HG02798 (cell line): Measurements from ENCODE around the gene SPATA1.
"Not testable (repeated sequence)": the region's sequence is repeated elsewhere in the genome, so short reads cannot be mapped to it uniquely, and the experiment has no call there.

Experiments used
- ATAC-seq: cut with Tn5 transposase; IDR thresholded peaks from one replicate; pipeline ENCODE4 v1.9.1; 2021; ENCODE audit warnings: mild to moderate bottlenecking; ENCODE audit not compliant: unreplicated experiment, poor library complexity

Gene SPATA1

GRCh38 chr1:84506002-84506728 is at the start of gene SPATA1, which contains the start of gene GNG5:
Gene SPATA1 (plus strand): TSS chr1:84506386. CDS start chr1:84516360, 9,974 bp downstream.
Gene GNG5 (minus strand): TSS chr1:84506581. CDS start chr1:84506091, 490 bp downstream.
- peak; percentile 85 for ATAC-seq

- no peak for ATAC-seq
These were observed 44.1 kb upstream of the SPATA1 start for GRCh38 chr1:84462118-84462517.

GRCh38 chr1:84467298-84467697 is 38.9 kb upstream of the SPATA1 start:
- ATAC-seq = no peak

- no peak for ATAC-seq
These were observed 30.0 kb upstream of the SPATA1 start for GRCh38 chr1:84476225-84476624.

- peak; percentile 97 for ATAC-seq
These were observed 27.0 kb upstream of the SPATA1 start, which contains the start of gene RPF1 for GRCh38 chr1:84478876-84479868. Gene RPF1 (plus strand): TSS chr1:84479266. CDS start chr1:84479282, 16 bp downstream.

- ATAC-seq = no peak
These were observed 26.2 kb upstream of the SPATA1 start for GRCh38 chr1:84479998-84480397.

GRCh38 chr1:84480650-84481049 is 25.5 kb upstream of the SPATA1 start:
- ATAC-seq = no peak

GRCh38 chr1:84481317-84481716 is 24.9 kb upstream of the SPATA1 start:
- no peak for ATAC-seq

- no peak for ATAC-seq
These were observed 18.1 kb upstream of the SPATA1 start for GRCh38 chr1:84488107-84488506.

GRCh38 chr1:84489766-84490165 is 16.4 kb upstream of the SPATA1 start:
- no peak for ATAC-seq

- ATAC-seq = no peak
These were observed 13.5 kb upstream of the SPATA1 start for GRCh38 chr1:84492726-84493125.

- no peak for ATAC-seq
These were observed 12.4 kb upstream of the SPATA1 start for GRCh38 chr1:84493747-84494146.

- no peak for ATAC-seq
These were observed 9.7 kb upstream of the SPATA1 start for GRCh38 chr1:84496498-84496897.

- no peak for ATAC-seq
These were observed 8.4 kb upstream of the SPATA1 start for GRCh38 chr1:84497631-84498275.

GRCh38 chr1:84502927-84503326 is 3.3 kb upstream of the SPATA1 start:
- no peak for ATAC-seq

GRCh38 chr1:84504580-84505492 is 1.4 kb upstream of the SPATA1 start:
- ATAC-seq = no peak

- peak; percentile 34 for ATAC-seq
These were observed 639 bp upstream of the SPATA1 start for GRCh38 chr1:84505493-84506001.

- no peak for ATAC-seq
These were observed 705 bp downstream of the SPATA1 start for GRCh38 chr1:84506729-84507453.

GRCh38 chr1:84507887-84508286 is 1.7 kb downstream of the SPATA1 start:
- ATAC-seq = not testable (repeated sequence)
